Heart left ventricle (tissue), 16 donors: ENCODE measurements around the gene IL17A. TPM values are rescaled to one million over a fixed set of nuclear protein-coding genes. Genes with fewer than 3 reads are reported as not detected.

Experiments used
- ATAC-seq, 4 donors: fragments of 200-7000 bp; cut with Tn5 transposase; one replicate each; pipeline ENCODE4 v1.9.1; 2020 to 2022; ENCODE audit warnings: moderate library complexity in 4 of 4, mild to moderate bottlenecking in 3 of 4, moderate number of reproducible peaks in 1 of 4
- DNase-seq, 5 donors: peaks; one replicate each; pipeline ENCODE4 v3.0.0-alpha.2; 2020
- H3K27ac ChIP-seq, 12 donors: fragments of 200-600 bp; sonication (generic) in 4 of 12; one replicate each; pipeline versions ENCODE4 v1.5.0 to v1.8.0; 2016 to 2022; ENCODE audit warnings: mild to moderate bottlenecking in 2 of 12
- H3K27me3 ChIP-seq, 9 donors: fragments of 200-600 bp; sonication (generic) in 2 of 9; one replicate each; pipeline versions ENCODE4 v1.5.1 to v1.8.0; 2016 to 2022; ENCODE audit warnings: mild to moderate bottlenecking in 3 of 9
- H3K36me3 ChIP-seq, 9 donors: fragments of 200-600 bp; sonication (generic) in 2 of 9; one replicate each; pipeline versions ENCODE4 v1.5.0 to v1.8.0; 2018 to 2022; ENCODE audit warnings: mild to moderate bottlenecking in 2 of 9
- H3K4me1 ChIP-seq, 12 donors: fragments of 200-600 bp; sonication (generic) in 4 of 12; one replicate each; pipeline versions ENCODE4 v1.5.0 to v1.8.0; 2016 to 2022; ENCODE audit warnings: mild to moderate bottlenecking in 3 of 12
- H3K4me3 ChIP-seq, 12 donors: fragments of 200-600 bp; sonication (generic) in 4 of 12; one replicate each; pipeline versions ENCODE4 v1.5.0 to v1.8.0; 2017 to 2022; ENCODE audit warnings: mild to moderate bottlenecking in 9 of 12, moderate library complexity in 4 of 12
- H3K9me3 ChIP-seq, 12 donors: fragments of 200-600 bp; sonication (generic) in 4 of 12; one replicate each; pipeline versions ENCODE4 v1.5.0 to v1.8.0; 2016 to 2022; ENCODE audit warnings: mild to moderate bottlenecking in 1 of 12
- CTCF ChIP-seq, 12 donors: fragments of 200-600 bp; sonication (generic) in 4 of 12; IDR thresholded peaks; one replicate each; pipeline versions ENCODE4 v1.5.0 to v1.8.0; 2018 to 2022; ENCODE audit warnings: antibody characterized with exemption in 12 of 12, mild to moderate bottlenecking in 5 of 12
- POLR2A ChIP-seq, 2 donors: fragments of 450-650 bp; IDR thresholded peaks; one replicate each; pipeline ENCODE4 v1.6.1; 2017; ENCODE audit warnings: antibody characterized with exemption in 2 of 2, mild to moderate bottlenecking in 2 of 2, moderate library complexity in 2 of 2
- WGBS, 4 donors: extraction: QIAGEN DNeasy Blood & Tissue Kit in 2 of 4; methylation state at CpG; one replicate each; pipeline versions ENCODE4 v1.1.5 to v1.1.7; 2013 to 2018; 5-methylcytosine and 5-hydroxymethylcytosine counted together
- intact Hi-C, 10 donors: fragments of 100-400 bp; cut with DNase I; formaldehyde crosslinking; loops; one replicate each; pipeline versions ENCODE4 v1.11.1 to v1.14.2; 2022
- polyA plus RNA-seq, 2 donors: library from polyadenylated mRNA; stranded (reverse); fragments of 200-250 nt; gene quantifications; one replicate each; pipeline ENCODE4 v1.2.3, GENCODE V29; 2013
- total RNA-seq, 9 donors: library from RNA; depleted of rRNA in 2 of 9; stranded (reverse); fragments of >200 nt in 2 of 9; fragmentation: NEBNext Ultra II Directional in 3 of 9; extraction: Animal tissue kit (Norgen Biotek cat#: 25700) in 3 of 9; gene quantifications; one replicate each; pipeline versions ENCODE4 v1.1.0 to v1.2.4, GENCODE V29; 2016 to 2023
- donor health status: ischemic (EF 13 %, LVEDD 7.1; RV severe dilation, severe dysfunction).
- donor health status: healthy with polysubstance abuse.
- donor health status: DM: no; HTN: yes; CAD: no.
- donor health status: DM: no; HTN: no; CAD: no.
- donor health status: ischemic (EF 25% LVEDD 6.9; RV normal size, moderate dysfunction).
- donor health status: ischemic (EF 25% LVEDD 5.7; RV mildly dilated, moderate dysfunction).
- donor health status: healthy.
- donor health status: DM: yes; HTN: yes; CAD: no.
- donor health status: ischemic (EF 35%, LVEDD 5.7; RV mildly dilated, moderate dysfunction).
- donor health status: nonischemic (EF 11% LVEDD 7.7; RV severe dilation, severe dysfunction).
- donor health status: DM: yes; HTN: yes; CAD: no.
- donor health status: PGD.
- donor health status: ischemic (EF 29% LVEDD 5.4; RV normal size, mild dysfunction).
- donor health status: nonischemic (EF 23%, LVEDD 6.1; RV moderate dilation, normal function).

The IL17A gene
- total and polyA plus RNA-seq, 11 donors, result not detected

GRCh38 chr6:52160472-52161104 lies 25.6 kb upstream of the IL17A start:
- Histone ChIP-seq H3K27ac (no peak overlapping the region), H3K4me3 (no peak overlapping the region), H3K36me3 (no peaks in the 10 kb centered on the region), H3K4me1 (no peaks in the 10 kb centered on the region), H3K27me3 (no peaks in the 10 kb centered on the region), H3K9me3 (no peaks in the 10 kb centered on the region)
- 65 to 76% (median 74%) methylated on average over 4 of the region's 4 CpGs for WGBS, 4 donors
- TF ChIP-seq CTCF (IDR thresholded peaks at IDR 0.05) (no peak), POLR2A (IDR thresholded peaks at IDR 0.05) (no peak)
- intact Hi-C loops, result loop anchor here in 2 of 10 donors (10.0 kb wide), 2 partner anchors 74 to 104 kb away; no protein-coding TSS in a partner anchor
- no peak for ATAC-seq
- no peak for DNase-seq

GRCh38 chr6:52161689-52162438 lies 24.3 kb upstream of the IL17A start:
- Histone ChIP-seq H3K9me3 (no peaks in the 10 kb centered on the region), H3K4me3 (no peak overlapping the region), H3K4me1 (no peaks in the 10 kb centered on the region), H3K27me3 (peaks cover 0 to 5% (median 0%) of the 10 kb centered on the region in 9 donors), H3K27ac (no peak overlapping the region), H3K36me3 (no peaks in the 10 kb centered on the region)
- 67 to 72% (median 71%) methylated on average over 3 of the region's 3 CpGs for WGBS, 4 donors
- TF ChIP-seq CTCF (IDR thresholded peaks at IDR 0.05) (no peak), POLR2A (IDR thresholded peaks at IDR 0.05) (no peak)
- intact Hi-C loops, result loop anchor here in 3 of 10 donors (2.0 to 10.0 kb wide), 3 partner anchors 73 to 103 kb away; no protein-coding TSS in a partner anchor
- no peak for ATAC-seq
- no peak for DNase-seq

GRCh38 chr6:52162940-52163908 lies 23.0 kb upstream of the IL17A start:
- DNase-seq (no peak), ATAC-seq (no peak)
- peak; percentile 19 to 57 (median 38) for TF ChIP-seq CTCF (IDR thresholded peaks at IDR 0.05)
- no peak for TF ChIP-seq POLR2A (IDR thresholded peaks at IDR 0.05)
- no peak overlapping the region for H3K27ac ChIP-seq
- H3K27me3 ChIP-seq, result peaks cover 0 to 5% (median 0%) of the 10 kb centered on the region in 9 donors
- intact Hi-C loops, result loop anchor here in 3 of 10 donors (2.0 to 10.0 kb wide), 3 partner anchors 72 to 102 kb away; no protein-coding TSS in a partner anchor
- 73 to 74% (median 74%) methylated on average over 4 of the region's 4 CpGs for WGBS, 4 donors
- no peak overlapping the region for H3K4me3 ChIP-seq
- peaks cover 0 to 2% (median 0%) of the 10 kb centered on the region in 12 donors for H3K9me3 ChIP-seq
- no peaks in the 10 kb centered on the region for H3K36me3 ChIP-seq
- no peaks in the 10 kb centered on the region for H3K4me1 ChIP-seq
